HG02642 (cell line): ENCODE measurements around the gene SPATS2.
A peak's percentile ranks its signal among the peaks of the same experiment; 100 is the strongest.
"Not testable (repeated sequence)": the region's sequence is repeated elsewhere in the genome, so short reads cannot be mapped to it uniquely, and the experiment has no call there.

Experiments used
- ATAC-seq: cut with Tn5 transposase; IDR thresholded peaks from one replicate; pipeline ENCODE4 v1.9.1; 2021; ENCODE audit warnings: mild to moderate bottlenecking; ENCODE audit not compliant: unreplicated experiment, poor library complexity

Gene SPATS2

DNA sequence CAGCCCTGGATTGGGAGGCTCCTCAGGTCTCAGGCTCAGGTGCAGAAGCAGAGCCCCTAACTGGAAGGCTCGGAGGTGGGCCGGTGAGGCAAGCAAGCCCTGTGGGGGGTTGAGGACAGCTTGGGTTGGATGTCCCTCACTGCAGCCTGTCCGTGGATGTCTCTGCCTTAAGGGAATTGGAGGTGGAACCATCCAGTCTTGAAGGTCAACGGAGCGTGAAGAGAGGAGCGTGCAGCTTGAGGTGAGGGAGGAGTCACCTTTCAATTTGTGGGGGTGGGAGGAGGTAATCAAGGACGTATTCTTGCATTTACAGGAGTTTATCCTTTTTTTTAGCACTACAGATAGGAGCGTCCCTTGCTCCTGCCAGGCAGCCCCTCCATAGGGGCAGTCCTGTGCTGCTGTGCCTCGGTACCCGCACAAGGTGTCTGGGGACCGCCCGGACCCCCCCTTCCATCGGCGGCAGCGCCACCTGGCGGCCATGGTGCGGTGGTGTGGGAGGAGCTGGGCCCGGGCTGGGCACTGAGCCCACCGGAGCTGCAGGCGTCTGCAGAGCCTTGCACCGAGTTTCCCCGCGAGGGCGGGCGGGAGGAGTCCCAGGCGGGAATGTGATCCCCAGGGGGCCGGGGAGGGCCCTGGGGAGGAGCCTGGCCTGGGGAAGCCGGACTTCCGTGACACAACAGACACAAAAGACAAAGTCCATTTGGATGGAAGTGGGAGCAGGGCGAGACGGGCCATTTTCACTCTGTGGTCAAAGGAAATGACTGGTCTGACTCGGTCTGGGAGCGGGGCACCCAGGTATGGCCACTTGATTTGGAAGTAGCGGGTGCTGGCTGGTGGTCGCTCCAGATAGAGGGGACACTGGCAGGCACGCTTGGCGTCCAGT lies 19.7 kb upstream of the SPATS2 start:
- ATAC-seq: peak; percentile 57

DNA sequence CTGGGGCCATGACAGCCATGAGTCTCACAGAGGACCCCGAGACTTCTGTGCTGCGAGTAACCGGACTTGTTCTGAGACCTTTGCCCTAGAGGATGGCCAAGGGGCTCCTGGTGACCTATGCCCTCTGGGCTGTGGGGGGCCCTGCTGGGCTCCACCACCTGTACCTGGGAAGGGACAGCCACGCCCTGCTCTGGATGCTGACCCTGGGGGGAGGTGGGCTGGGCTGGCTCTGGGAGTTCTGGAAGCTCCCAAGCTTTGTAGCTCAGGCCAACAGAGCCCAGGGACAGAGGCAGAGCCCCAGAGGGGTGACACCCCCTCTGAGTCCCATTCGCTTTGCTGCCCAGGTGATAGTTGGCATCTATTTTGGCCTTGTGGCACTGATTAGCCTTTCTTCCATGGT lies 18.5 kb upstream of the SPATS2 start:
- ATAC-seq: no peak

DNA sequence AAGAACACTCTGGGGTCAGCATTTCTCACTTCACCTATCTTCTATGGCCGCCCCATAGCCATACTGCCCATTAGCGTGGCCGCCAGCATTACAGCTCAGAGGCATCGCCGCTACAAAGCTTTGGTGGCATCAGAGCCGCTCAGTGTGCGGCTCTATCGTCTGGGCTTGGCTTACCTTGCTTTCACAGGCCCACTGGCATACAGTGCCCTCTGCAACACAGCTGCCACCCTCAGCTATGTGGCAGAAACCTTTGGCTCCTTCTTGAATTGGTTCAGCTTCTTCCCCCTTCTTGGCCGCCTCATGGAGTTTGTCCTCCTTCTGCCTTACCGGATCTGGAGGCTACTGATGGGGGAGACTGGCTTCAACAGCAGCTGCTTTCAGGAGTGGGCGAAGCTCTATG lies 18.0 kb upstream of the SPATS2 start:
- ATAC-seq: no peak

DNA sequence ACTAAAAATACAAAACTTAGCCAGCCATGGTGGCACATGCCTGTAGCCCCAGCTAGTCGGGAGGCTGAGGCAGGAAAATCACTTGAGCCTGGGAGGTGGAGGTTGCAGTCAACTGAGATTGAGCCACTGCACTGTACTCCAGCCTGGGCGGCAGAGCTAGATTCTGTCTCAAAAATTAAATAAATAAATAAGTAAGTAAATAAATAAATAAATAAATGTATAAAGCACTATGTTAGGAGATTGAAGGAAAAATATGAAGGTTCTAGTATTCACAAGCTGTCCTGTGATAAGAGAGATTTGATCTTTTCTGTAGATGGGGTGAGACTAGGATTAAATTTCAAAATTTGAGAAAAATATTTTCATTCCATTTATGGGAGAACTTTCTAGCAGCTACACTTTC lies 14.9 kb upstream of the SPATS2 start:
- ATAC-seq: no peak

DNA sequence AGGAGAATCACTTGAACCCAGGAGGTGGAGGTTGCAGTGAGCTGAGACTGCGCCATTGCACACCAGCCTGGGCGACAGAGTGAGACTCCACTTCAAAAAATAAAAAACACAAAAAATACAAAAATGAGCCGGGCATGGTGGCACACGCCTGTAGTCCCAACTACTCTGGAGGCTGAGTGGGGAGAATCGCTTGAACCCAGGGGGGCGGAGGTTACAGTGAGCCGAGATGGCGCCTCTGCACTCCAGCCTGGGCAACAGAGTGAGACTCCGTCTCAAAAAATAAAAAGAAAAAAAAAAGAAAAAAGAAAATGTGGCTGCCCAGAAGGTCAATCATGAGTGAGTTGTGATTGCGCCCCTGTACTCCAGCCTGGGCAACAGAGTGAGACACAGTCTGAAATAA lies 11.3 kb upstream of the SPATS2 start:
- no peak for ATAC-seq

DNA sequence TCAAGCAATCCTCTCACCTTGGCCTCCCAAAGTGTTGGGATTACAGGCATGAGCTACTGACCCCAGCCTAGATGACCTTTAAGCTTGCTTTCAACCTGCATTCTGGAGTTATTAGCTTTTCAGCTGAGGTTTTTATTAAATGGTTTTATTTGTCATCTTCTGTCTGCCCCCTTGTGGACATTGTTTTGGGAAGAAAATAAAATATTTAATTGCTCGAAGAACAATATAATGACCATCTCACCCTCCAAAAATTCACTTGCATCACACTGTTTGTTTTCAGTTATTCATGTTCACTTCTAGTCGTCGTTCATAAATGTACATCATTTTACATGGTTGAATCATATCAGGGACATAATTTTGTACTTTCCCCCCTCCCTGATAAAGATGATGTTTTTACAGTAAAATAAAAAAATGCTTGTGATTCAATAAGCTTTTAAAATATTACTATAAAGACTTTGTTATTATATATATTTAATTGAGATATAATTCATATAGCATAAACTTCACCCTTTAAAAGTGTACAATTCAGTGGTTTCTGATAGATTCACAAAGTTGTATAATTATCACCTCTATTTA lies 10.1 kb upstream of the SPATS2 start:
- ATAC-seq: no peak

DNA sequence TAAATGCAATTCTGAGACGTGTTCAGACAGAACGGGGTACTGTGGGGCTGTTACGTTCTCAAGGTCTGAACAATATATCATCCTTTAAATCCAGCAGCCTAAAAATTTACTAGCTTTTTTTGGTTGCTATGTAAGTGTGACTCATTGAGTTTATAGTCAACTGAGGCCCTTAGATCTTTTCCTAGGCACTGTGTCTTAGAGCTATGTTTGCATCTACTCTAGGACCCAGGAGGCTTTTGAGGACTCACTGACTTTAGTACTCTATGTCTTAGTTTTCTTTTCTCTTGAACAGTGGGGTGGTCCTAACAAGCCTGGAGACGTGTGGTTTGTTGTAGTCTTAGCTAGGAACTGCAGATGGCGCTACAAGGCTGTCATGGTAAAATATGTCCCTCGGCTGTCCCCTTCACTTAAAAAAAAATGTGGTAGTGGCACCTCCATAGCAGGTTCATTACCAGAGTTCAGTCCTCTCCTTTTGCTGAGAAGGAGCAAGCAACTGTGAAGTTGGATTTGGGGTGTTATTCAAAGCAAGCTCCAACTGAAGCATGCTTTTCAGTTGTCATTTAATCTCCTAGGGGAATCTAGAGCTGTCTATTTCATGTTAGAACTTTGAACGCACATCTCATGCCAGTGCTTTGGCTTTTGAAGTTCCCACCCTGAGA lies 8.7 kb upstream of the SPATS2 start:
- ATAC-seq: no peak

DNA sequence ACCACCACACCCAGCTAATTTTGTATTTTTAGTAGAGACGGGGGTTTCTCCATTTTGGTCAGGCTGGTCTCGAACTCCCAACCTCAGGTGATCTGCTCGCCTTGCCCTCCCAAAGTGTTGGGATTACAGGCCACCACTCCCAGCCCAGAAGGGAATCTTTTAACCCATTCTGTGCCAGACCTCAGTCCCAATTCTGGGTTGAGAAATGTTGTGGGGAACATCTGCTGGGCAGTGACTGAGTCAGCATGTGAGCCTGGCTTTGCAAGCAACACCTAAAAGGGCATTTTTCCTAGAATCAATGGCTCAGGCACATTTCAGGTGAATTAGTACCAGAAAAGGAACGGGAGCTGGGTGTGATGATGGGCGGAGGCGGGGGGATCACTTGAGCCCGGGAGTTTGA lies 7.6 kb upstream of the SPATS2 start:
- ATAC-seq: no peak

DNA sequence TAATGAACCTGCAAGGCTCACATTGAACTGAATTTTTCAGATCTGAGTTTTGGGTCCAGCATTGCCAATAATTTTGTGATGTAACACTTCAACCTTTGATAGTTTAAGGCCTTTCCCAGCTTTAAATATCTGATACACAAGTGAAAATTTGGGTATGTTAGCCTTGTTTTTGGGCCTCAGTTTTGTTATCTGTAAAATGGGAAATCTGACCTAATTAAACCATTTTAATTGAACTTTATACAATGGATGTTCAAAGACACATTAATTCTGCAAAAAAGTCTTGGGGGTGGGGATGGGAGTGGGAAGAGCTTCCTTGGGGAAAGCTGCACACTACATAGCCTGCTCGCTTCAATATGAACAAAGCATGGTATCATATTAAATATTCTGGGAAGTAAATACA lies 5.2 kb upstream of the SPATS2 start:
- no peak for ATAC-seq

DNA sequence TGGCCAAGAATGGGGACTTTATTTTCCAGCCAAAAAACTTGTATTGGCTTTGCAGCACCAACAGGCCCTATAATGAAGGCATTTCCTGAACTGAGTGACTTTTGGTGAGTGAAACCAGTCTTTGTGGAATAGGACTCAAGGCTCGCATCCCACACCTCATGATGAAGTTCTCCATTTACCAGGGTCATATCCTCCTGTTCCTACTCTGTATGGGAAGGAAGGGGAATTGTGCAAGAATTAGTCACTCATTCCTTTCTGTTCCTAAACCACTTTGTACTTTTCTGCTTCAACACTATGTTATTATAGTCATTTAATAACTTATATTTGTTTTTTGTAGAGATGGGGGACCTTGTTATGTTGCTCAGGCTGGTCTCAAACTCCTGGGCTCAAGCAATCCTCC lies 2.3 kb upstream of the SPATS2 start:
- ATAC-seq: no peak

DNA sequence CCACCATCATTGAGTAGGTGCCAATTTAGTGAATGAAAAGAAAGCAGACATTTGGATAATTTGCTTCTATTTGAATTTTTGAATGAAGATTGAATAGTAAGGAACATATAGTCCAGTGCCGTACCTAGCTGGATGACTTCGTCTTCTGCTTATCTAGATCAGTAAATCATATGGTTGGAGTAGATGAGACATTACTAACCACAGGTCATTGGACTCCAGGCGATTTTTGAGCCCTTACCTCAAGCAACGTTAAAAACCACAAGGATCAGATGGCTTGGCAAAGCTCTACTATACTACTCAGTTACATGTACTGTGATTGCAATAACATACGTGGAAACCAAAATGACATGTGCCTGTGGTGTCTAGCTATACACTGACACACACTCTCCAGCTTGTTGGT lies 1.7 kb upstream of the SPATS2 start:
- no peak for ATAC-seq

DNA sequence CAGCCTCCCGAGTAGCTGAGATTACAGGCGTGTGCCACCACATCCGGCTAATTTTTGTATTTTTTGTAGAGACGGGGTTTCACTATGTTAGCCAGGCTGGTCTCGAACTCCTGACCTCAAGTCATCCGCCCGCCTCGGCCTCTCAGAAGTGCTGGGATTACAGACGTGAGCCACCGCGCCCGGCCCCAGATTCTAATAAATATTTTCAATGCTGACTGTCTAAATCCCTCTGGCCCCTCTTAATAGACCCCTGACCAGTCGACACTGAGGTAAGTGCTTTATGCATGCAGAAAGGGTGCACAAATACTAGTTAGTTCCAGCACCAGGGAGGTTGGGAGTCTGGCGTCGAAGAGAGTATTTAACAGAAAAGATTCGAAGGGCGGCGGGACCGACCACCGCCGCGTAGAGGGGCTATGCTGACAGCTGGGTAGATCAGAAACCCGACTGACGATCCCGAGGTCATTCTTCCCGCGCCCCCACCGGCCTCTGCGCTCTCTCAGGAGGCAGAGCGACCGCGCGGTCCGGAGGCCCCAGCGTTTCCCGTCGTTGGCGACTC lies 1.1 kb upstream of the SPATS2 start:
- peak; percentile 9 for ATAC-seq

DNA sequence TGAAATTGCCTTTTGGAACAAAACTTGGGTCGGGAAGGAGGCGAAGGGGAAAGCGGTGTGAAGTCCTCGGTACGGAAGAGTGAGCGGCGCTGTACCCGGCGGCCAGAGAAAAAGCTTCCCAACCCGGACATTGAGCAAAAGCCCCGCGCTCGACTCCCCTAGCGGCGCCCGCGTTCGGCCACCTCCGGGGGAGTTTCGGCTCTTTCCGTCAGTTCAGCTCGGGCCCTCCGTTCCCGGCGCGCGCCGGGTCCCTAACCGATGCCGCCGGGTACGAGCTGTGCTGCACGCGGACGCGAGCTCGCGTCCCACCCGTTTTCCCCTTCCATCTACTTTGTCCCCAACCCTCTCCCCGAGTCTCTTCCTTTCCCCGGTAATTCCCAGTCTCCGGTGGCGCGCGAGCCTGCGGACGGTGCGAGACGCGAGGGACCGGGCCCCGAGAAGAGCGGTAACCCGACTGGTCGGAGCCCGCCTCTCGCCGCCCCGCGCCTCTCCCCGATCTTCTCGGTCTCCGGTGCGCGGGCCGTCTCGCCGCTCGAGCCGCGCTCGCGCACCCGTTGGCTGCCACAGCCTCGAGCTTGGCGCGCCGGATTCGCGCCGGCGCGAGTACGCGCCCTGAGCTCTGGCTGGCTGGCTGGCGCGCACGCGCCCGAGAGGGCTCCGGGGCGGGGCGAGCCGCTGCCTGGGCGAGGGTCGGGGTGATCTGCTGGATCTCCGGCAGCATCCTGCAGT lies 446 bp upstream of the SPATS2 start:
- ATAC-seq: peak; percentile 82

DNA sequence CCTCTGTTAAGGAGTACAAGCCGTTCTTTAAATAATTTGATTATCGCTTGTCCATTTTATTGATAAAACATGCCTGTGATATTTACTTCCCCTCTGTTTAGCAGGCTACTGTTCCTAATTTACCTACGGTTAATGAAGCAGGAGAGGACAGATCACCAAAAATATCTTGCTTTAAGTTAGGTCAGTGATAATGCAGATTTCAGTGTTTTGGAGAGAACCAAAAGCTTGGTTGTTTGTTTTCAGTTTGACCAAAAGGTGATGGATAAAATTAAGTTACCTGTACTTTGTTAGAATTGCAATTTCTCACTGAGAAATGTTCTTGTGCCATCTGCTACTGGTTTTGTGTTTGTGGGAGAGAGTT lies 958 bp downstream of the SPATS2 start:
- no peak for ATAC-seq

DNA sequence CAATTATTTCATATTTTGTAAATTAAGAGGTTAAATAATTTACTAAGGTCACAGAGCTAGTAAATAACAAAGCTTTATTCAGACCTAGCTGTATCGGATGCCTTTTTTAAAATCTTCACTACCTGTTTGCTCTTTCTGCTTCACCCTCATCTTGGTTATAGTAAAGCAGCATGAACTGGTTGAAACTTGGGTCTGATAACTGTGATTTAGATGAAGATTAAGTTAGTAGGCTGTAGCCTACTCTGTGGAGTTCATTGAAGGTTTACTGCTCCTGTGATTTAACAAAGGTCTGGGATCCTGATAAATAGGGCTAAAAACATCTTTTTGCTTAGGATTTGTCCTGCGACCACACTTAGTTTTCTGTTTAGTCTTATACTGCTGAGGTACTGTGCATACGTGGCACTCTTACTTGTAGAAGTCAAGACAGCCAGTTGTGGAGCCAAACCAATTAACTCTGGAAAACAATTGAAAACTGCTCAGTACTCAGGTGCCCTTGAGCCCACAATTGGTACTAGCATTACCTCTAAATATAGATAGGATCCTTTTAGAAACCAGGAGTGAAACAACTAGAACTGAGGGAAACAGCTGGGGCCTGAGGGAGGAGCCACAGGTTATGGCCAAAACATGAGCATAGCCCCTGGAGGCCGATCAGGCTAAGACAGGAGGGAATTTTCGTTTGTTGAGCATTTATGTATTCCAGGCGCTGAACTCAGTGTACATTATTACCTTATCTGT lies 2.3 kb downstream of the SPATS2 start:
- ATAC-seq: peak; percentile 44

DNA sequence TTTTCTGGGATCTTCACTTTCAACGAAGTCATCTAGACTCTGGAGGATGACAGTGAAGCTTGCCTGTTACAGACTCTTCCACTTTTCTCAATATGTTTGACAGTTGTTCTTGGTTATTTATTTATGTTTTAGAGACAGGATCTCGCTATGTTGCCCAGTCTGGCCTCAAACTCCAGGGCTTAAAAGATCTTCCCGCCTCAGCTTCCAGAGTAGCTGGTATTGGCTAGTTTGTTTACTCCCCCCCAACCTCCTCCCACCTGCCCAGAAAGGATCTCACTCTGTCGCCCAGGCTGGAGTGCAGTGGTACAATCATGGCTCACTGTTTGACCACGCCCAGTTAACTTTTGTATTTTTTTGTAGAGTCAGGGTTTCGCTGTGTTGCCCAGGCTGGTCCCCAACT lies 3.3 kb downstream of the SPATS2 start:
- ATAC-seq: no peak

DNA sequence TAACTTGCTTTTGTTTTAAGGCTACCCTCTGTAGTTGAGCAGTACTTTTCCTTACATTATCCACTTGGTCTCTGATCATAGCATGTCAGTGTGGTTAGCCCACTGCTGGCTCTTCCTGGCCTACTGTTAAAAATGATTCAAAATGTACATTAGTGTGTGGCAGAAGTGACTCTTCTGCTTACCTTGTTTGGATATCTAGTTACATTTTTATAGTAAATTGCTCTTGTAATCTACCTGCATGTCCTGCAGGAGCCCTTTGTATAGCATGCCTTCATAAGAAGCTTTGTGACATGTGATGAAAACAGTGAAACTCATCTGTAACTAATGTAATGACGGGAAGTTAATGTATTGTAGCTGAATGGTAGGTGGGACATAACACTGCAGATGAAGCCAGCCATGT lies 8.1 kb downstream of the SPATS2 start:
- no peak for ATAC-seq

DNA sequence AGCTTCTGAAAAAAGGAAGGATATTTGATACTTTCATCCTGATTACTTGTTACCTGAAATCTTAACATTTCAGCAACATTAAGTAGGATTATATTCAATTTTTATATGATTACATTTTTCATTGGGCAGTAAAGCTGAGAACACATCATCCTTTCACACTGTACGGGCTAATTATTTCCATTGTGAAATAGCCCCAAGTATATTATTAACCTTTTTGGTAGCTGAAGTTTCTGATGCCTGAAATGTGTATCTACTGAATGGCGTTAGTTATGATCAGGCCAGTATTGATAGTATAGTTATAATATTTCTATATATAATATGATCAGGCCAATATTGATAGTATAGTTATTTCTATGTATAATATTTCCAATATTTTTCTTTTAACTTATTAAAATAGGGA lies 10.1 kb downstream of the SPATS2 start:
- ATAC-seq: no peak

DNA sequence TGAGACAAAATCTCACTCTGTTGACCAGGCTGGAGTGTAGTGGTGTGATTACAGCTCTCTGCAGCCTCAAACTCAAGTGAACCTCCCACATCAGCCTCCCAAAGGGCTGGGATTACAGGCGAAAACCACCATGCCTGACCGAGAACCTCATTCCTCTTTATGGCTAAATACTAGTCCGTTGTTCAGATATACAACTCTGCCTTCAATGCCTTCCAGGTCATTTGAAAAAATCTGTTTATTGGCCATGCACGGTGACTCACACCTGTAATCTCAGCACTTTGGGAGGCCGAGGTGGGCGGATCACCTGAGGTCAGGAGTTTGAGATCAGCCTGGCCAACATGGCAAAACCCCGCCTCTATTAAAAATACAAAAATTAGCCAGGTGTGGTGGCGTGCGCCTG lies 12.9 kb downstream of the SPATS2 start:
- not testable (repeated sequence) for ATAC-seq
